Tibial nerve (tissue), 4 donors: Measurements from ENCODE around the gene CCDC47.

Experiments
- CTCF ChIP-seq, 5 experiments: fragments of 200-600 bp in 3 of 5; fragments of 450-650 bp in 2 of 5; sonication (generic) in 3 of 5; IDR thresholded peaks; one replicate each; pipeline ENCODE4 v1.5.1; 2016 to 2019; ENCODE audit warnings: antibody characterized with exemption in 5 of 5, mild to moderate bottlenecking in 3 of 5, moderate library complexity in 2 of 5
- EP300 ChIP-seq, 2 donors: sonication (generic); formaldehyde crosslinking; IDR thresholded peaks; one replicate each; pipeline ENCODE4 v1.6.1; 2017; ENCODE audit warnings: antibody characterized with exemption in 2 of 2, mild to moderate bottlenecking in 1 of 2

DNA sequence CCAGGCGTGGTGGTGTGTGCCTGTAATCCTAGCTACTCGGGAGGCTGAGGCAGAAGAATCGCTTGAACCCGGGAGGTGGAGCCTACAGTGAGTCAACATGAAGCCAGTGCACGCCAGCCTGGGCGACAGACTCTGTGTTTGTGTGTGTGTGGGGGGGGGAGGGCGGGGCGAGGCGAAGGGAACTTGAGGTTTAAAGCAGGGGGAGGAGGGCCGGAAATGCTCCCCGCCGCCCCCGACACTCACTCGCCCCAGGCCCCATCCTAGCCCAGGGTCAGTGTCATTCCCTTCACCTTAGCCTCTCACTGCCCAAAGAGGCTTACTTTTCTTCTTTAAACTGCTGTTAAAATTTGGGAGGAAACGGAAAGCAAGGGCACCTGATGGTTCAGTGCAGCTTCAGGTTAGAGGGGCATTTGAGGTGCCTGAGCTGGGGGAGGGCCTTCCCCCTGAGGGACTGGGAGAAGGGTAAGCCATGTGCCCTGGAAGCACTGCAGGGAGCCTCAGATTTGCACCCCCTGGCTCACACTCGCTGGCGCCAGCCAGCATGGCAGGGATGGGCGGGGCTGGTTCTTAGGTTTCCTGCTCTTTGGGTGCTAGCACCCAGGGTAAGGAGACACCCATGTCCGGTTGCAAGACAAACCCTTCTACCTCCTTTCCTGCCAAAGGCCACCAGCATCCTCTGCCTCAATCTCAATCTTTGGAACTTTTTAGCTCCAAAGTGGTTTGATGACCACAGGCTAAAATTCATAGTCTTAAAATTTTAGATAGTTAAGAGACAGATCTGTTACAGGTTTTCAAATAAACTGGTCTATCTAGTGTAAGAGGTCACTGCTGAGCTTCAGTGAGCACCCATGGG lies 71.3 kb downstream of the CCDC47 start:
- no peak for TF ChIP-seq CTCF (IDR thresholded peaks at IDR 0.05)
- TF ChIP-seq EP300 (IDR thresholded peaks at IDR 0.05): no peak
